Upper lobe of left lung (tissue), 4 donors: Measurements from ENCODE around the gene PLIN4.

Experiments used
- CTCF ChIP-seq, 6 experiments: fragments of 450-650 bp in 4 of 6; fragments of 200-600 bp in 2 of 6; sonication (generic) in 2 of 6; IDR thresholded peaks; one replicate each; pipeline ENCODE4 v1.5.1; 2016 to 2019; ENCODE audit warnings: antibody characterized with exemption in 6 of 6
- EP300 ChIP-seq, 4 donors: sonication (generic); formaldehyde crosslinking; IDR thresholded peaks; one replicate each; pipeline ENCODE4 v1.5.1; 2017; ENCODE audit warnings: antibody characterized with exemption in 4 of 4, control low read depth in 2 of 4

GRCh38 chr19:4552525-4552819 is 34.2 kb upstream of the PLIN4 start:
- no peak for TF ChIP-seq EP300 (IDR thresholded peaks at IDR 0.05)
- no peak for TF ChIP-seq CTCF (IDR thresholded peaks at IDR 0.05)
